ENCODE data around the gene VWC2L.

Gene VWC2L

DNA sequence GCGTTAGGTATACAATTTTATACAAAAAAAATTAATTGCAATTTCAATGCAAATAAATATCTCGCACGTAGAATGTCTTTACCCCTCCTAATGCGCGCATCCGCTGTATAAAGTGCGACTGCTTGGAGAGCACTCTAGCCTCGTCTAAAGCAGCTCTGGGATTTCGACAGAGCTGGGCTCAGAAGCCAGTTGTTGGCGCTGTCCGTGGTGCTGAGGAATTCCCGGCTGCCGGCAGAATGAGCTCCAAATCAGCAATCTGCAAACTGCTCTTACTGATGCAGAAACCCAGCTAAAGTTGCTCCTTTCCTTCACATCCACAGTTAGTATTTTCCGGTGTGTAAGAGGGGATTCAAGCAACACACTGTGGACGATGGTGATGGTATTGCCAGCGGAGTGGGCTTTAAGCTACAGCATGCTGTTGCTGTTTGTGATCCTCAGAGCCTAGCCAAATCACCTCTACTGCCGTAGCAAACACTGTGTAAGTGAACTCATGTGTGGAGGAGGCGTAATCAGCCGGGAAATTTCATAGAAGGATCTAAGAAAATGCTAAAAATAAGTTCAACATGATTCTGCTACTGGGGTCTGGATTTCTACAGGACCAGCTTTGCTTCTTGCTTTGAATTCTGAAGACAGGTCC, at the start of gene VWC2L:
Gene VWC2L, plus strand, starts transcription at position 137 of the 637 bp plus-strand sequence. CDS start 3,140 bp downstream, outside the sequence.
- Histone ChIP-seq H3K27me3 (ENCODE audit: control insufficient read depth in 5 of 5, insufficient read depth in 4 of 5, low read length in 5 of 5) (no peaks in the 10 kb centered on the region), H3K9ac (ENCODE audit: low read length in 5 of 5) (no peak within 1 kb of the TSS), H3K4me3 (ENCODE audit: low read depth in 1 of 5, low read length in 5 of 5) (no peak within 1 kb of the TSS), H3K4me1 (ENCODE audit: control insufficient read depth in 5 of 5, insufficient read depth in 5 of 5, low read length in 5 of 5) (no peaks in the 10 kb centered on the region), H3K27ac (ENCODE audit: low read depth, low read length) (no peak within 1 kb of the TSS), H3K9me3 (ENCODE audit: control insufficient read depth in 5 of 5, low read length in 5 of 5) (no peaks in the 10 kb centered on the region), H3K36me3 (ENCODE audit: control insufficient read depth in 5 of 5, insufficient read depth in 5 of 5, low read length in 5 of 5) (no peaks in the 10 kb centered on the region)

GRCh38 chr2:214361116-214361515, 49.7 kb upstream of the VWC2L start:
- H3K27ac ChIP-seq (ENCODE audit: low read depth, low read length) = no peak overlapping the region
- peaks cover 0 to 7% (median 3%) of the 10 kb centered on the region in 5 donors for H3K9me3 ChIP-seq (ENCODE audit: control insufficient read depth in 5 of 5, low read length in 5 of 5)
- no peaks in the 10 kb centered on the region for H3K36me3 ChIP-seq (ENCODE audit: control insufficient read depth in 5 of 5, insufficient read depth in 5 of 5, low read length in 5 of 5)
- H3K4me3 ChIP-seq (ENCODE audit: low read depth in 1 of 5, low read length in 5 of 5) = no peak overlapping the region
- H3K27me3 ChIP-seq (ENCODE audit: control insufficient read depth in 5 of 5, insufficient read depth in 4 of 5, low read length in 5 of 5) = no peaks in the 10 kb centered on the region
- H3K9ac ChIP-seq (ENCODE audit: low read length in 5 of 5) = no peak overlapping the region
- H3K4me1 ChIP-seq (ENCODE audit: control insufficient read depth in 5 of 5, insufficient read depth in 5 of 5, low read length in 5 of 5) = no peaks in the 10 kb centered on the region

DNA sequence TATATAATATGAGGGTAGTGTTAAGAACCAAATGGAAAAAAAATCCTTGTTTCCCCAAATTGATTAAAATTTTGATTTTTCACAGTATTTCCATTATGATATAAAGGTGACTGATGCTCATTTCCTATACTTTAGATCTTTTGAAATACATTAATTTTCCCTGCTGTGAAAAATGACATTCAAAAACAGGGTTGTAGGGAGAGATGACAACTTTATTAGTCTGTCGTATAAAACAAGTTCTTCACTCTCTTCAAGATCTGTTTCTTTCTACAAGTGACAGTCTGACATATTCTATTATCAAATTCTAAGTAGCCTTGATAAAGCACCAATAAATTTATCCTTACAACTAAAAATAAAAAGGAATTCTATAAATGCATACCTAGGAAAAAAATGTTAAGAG, 45.3 kb upstream of the VWC2L start:
- H3K9me3 ChIP-seq (ENCODE audit: control insufficient read depth in 5 of 5, low read length in 5 of 5) = no peaks in the 10 kb centered on the region
- no peaks in the 10 kb centered on the region for H3K4me1 ChIP-seq (ENCODE audit: control insufficient read depth in 5 of 5, insufficient read depth in 5 of 5, low read length in 5 of 5)
- H3K4me3 ChIP-seq (ENCODE audit: low read depth in 1 of 5, low read length in 5 of 5) = no peak overlapping the region
- H3K9ac ChIP-seq (ENCODE audit: low read length in 5 of 5) = no peak overlapping the region
- H3K27ac ChIP-seq (ENCODE audit: low read depth, low read length) = no peak overlapping the region
- no peaks in the 10 kb centered on the region for H3K27me3 ChIP-seq (ENCODE audit: control insufficient read depth in 5 of 5, insufficient read depth in 4 of 5, low read length in 5 of 5)
- H3K36me3 ChIP-seq (ENCODE audit: control insufficient read depth in 5 of 5, insufficient read depth in 5 of 5, low read length in 5 of 5) = no peaks in the 10 kb centered on the region

- H3K27me3 ChIP-seq (ENCODE audit: control insufficient read depth in 5 of 5, insufficient read depth in 4 of 5, low read length in 5 of 5) = no peaks in the 10 kb centered on the region
- no peaks in the 10 kb centered on the region for H3K36me3 ChIP-seq (ENCODE audit: control insufficient read depth in 5 of 5, insufficient read depth in 5 of 5, low read length in 5 of 5)
- no peak overlapping the region for H3K27ac ChIP-seq (ENCODE audit: low read depth, low read length)
Measured at GRCh38 chr2:214367171-214367570, 43.7 kb upstream of the VWC2L start.

GRCh38 chr2:214376618-214377285, 34.1 kb upstream of the VWC2L start:
- H3K4me3 ChIP-seq (ENCODE audit: low read depth in 1 of 5, low read length in 5 of 5) = no peak overlapping the region
- H3K4me1 ChIP-seq (ENCODE audit: control insufficient read depth in 5 of 5, insufficient read depth in 5 of 5, low read length in 5 of 5) = no peaks in the 10 kb centered on the region
- no peaks in the 10 kb centered on the region for H3K36me3 ChIP-seq (ENCODE audit: control insufficient read depth in 5 of 5, insufficient read depth in 5 of 5, low read length in 5 of 5)
- no peak overlapping the region for H3K9ac ChIP-seq (ENCODE audit: low read length in 5 of 5)
- no peaks in the 10 kb centered on the region for H3K27me3 ChIP-seq (ENCODE audit: control insufficient read depth in 5 of 5, insufficient read depth in 4 of 5, low read length in 5 of 5)
- no peaks in the 10 kb centered on the region for H3K9me3 ChIP-seq (ENCODE audit: control insufficient read depth in 5 of 5, low read length in 5 of 5)
- H3K27ac ChIP-seq (ENCODE audit: low read depth, low read length) = no peak overlapping the region

More at GRCh38 chr2:214367171-214367570, 43.7 kb upstream of the VWC2L start:
- Histone ChIP-seq H3K9me3 (ENCODE audit: control insufficient read depth in 5 of 5, low read length in 5 of 5) (no peaks in the 10 kb centered on the region), H3K4me3 (ENCODE audit: low read depth in 1 of 5, low read length in 5 of 5) (no peak overlapping the region), H3K9ac (ENCODE audit: low read length in 5 of 5) (no peak overlapping the region), H3K4me1 (ENCODE audit: control insufficient read depth in 5 of 5, insufficient read depth in 5 of 5, low read length in 5 of 5) (no peaks in the 10 kb centered on the region)

- H3K4me1 ChIP-seq (ENCODE audit: control insufficient read depth in 5 of 5, insufficient read depth in 5 of 5, low read length in 5 of 5) = no peaks in the 10 kb centered on the region
- no peaks in the 10 kb centered on the region for H3K9me3 ChIP-seq (ENCODE audit: control insufficient read depth in 5 of 5, low read length in 5 of 5)
- no peak overlapping the region for H3K4me3 ChIP-seq (ENCODE audit: low read depth in 1 of 5, low read length in 5 of 5)
- H3K27me3 ChIP-seq (ENCODE audit: control insufficient read depth in 5 of 5, insufficient read depth in 4 of 5, low read length in 5 of 5) = no peaks in the 10 kb centered on the region
- H3K27ac ChIP-seq (ENCODE audit: low read depth, low read length) = no peak overlapping the region
- H3K36me3 ChIP-seq (ENCODE audit: control insufficient read depth in 5 of 5, insufficient read depth in 5 of 5, low read length in 5 of 5) = no peaks in the 10 kb centered on the region
- H3K9ac ChIP-seq (ENCODE audit: low read length in 5 of 5) = no peak overlapping the region
Measured at GRCh38 chr2:214377286-214377624, 33.6 kb upstream of the VWC2L start.

DNA sequence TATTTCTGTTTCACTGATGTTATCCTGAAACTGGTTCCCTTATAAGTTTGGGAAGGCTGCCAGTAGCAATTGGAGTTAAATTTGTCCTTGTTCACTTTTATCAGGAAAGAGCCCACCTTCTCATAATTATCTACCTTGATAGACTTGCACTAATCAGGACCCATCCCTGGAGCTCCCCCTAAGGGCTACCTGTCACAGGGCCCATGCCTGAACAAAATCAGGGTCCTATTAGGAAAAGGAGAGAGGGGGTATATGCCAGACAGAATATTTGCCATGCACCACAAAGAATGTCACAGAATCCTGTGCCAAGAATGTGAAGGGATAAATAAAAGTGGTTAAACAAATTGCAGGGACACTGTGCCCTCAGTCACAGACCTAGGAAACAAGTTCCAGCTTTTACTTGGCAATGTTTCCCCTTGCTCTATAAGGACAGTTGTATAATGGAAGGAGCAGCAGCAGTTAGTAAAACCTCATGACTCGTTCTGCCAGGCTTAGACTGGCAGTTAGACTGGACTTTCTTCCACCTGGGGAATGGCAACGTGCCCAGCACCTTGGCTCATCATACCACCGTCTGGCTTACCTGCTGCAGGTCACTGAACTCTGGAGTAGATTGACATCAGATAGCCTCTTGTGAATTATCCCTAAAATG, 32.3 kb upstream of the VWC2L start:
- Histone ChIP-seq H3K4me1 (ENCODE audit: control insufficient read depth in 5 of 5, insufficient read depth in 5 of 5, low read length in 5 of 5) (no peaks in the 10 kb centered on the region), H3K4me3 (ENCODE audit: low read depth in 1 of 5, low read length in 5 of 5) (no peak overlapping the region), H3K27me3 (ENCODE audit: control insufficient read depth in 5 of 5, insufficient read depth in 4 of 5, low read length in 5 of 5) (no peaks in the 10 kb centered on the region), H3K9ac (ENCODE audit: low read length in 5 of 5) (no peak overlapping the region), H3K27ac (ENCODE audit: low read depth, low read length) (no peak overlapping the region), H3K9me3 (ENCODE audit: control insufficient read depth in 5 of 5, low read length in 5 of 5) (no peaks in the 10 kb centered on the region), H3K36me3 (ENCODE audit: control insufficient read depth in 5 of 5, insufficient read depth in 5 of 5, low read length in 5 of 5) (no peaks in the 10 kb centered on the region)

DNA sequence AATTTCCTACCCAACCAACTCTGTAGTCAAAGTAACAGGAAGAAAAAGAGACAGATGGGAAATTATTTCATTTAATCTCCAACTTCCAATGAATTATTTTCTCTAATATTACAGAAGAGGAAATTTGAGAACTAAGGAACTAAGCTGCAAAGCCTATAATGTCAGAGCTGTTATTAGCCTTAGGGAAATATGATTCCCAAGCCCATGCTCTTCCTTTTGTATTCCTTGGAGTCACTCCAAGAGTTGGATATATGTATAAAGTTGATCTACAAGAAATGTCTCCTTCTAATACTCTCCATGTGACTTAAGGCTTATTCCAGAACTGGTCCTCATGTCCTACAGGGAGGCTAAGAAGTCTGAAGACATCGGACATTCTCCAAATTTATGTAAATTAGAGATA, 31.6 kb upstream of the VWC2L start:
- Histone ChIP-seq H3K27me3 (ENCODE audit: control insufficient read depth in 5 of 5, insufficient read depth in 4 of 5, low read length in 5 of 5) (no peaks in the 10 kb centered on the region), H3K4me1 (ENCODE audit: control insufficient read depth in 5 of 5, insufficient read depth in 5 of 5, low read length in 5 of 5) (no peaks in the 10 kb centered on the region), H3K9me3 (ENCODE audit: control insufficient read depth in 5 of 5, low read length in 5 of 5) (no peaks in the 10 kb centered on the region), H3K36me3 (ENCODE audit: control insufficient read depth in 5 of 5, insufficient read depth in 5 of 5, low read length in 5 of 5) (no peaks in the 10 kb centered on the region), H3K27ac (ENCODE audit: low read depth, low read length) (no peak overlapping the region), H3K4me3 (ENCODE audit: low read depth in 1 of 5, low read length in 5 of 5) (no peak overlapping the region), H3K9ac (ENCODE audit: low read length in 5 of 5) (no peak overlapping the region)

GRCh38 chr2:214380681-214381080, 30.2 kb upstream of the VWC2L start:
- no peak overlapping the region for H3K27ac ChIP-seq (ENCODE audit: low read depth, low read length)
- H3K9ac ChIP-seq (ENCODE audit: low read length in 5 of 5) = no peak overlapping the region
- no peak overlapping the region for H3K4me3 ChIP-seq (ENCODE audit: low read depth in 1 of 5, low read length in 5 of 5)
- H3K36me3 ChIP-seq (ENCODE audit: control insufficient read depth in 5 of 5, insufficient read depth in 5 of 5, low read length in 5 of 5) = no peaks in the 10 kb centered on the region
- H3K27me3 ChIP-seq (ENCODE audit: control insufficient read depth in 5 of 5, insufficient read depth in 4 of 5, low read length in 5 of 5) = no peaks in the 10 kb centered on the region
- no peaks in the 10 kb centered on the region for H3K4me1 ChIP-seq (ENCODE audit: control insufficient read depth in 5 of 5, insufficient read depth in 5 of 5, low read length in 5 of 5)
- H3K9me3 ChIP-seq (ENCODE audit: control insufficient read depth in 5 of 5, low read length in 5 of 5) = no peaks in the 10 kb centered on the region

GRCh38 chr2:214382229-214382628, 28.6 kb upstream of the VWC2L start:
- H3K27ac ChIP-seq (ENCODE audit: low read depth, low read length) = no peak overlapping the region
- no peaks in the 10 kb centered on the region for H3K4me1 ChIP-seq (ENCODE audit: control insufficient read depth in 5 of 5, insufficient read depth in 5 of 5, low read length in 5 of 5)
- no peak overlapping the region for H3K4me3 ChIP-seq (ENCODE audit: low read depth in 1 of 5, low read length in 5 of 5)
- H3K27me3 ChIP-seq (ENCODE audit: control insufficient read depth in 5 of 5, insufficient read depth in 4 of 5, low read length in 5 of 5) = no peaks in the 10 kb centered on the region
- H3K36me3 ChIP-seq (ENCODE audit: control insufficient read depth in 5 of 5, insufficient read depth in 5 of 5, low read length in 5 of 5) = no peaks in the 10 kb centered on the region
- no peaks in the 10 kb centered on the region for H3K9me3 ChIP-seq (ENCODE audit: control insufficient read depth in 5 of 5, low read length in 5 of 5)
- no peak overlapping the region for H3K9ac ChIP-seq (ENCODE audit: low read length in 5 of 5)

All from subcutaneous abdominal adipose tissue (tissue), 5 donors.